Panc1 (cell line): ENCODE results near the gene URAD. TPM values are rescaled to one million over a fixed set of nuclear protein-coding genes. Genes with fewer than 3 reads are reported as not detected.
"Not testable (repeated sequence)": the region's sequence is repeated elsewhere in the genome, so short reads cannot be mapped to it uniquely, and the experiment has no call there.

Source experiments
- ATAC-seq: fragments of 200-7000 bp; cut with Tn5 transposase; 2 replicates; pipeline ENCODE4 v1.9.1; 2020; ENCODE audit warnings: mild to moderate bottlenecking, moderate library complexity
- BruUV-seq: library from RNA; stranded (reverse); fragments of 400-500 nt; replicated peaks from 2 replicates; lab custom pipeline; 2021; lab: Mats Ljungman, UMichigan
- CTCF ChIA-PET: fragments of 300-600 bp; sonication (Branson Sonifier 250); formaldehyde crosslinking; loops from one replicate; lab custom pipeline; 2022; ENCODE audit warnings: antibody characterized with exemption; lab: Charles Lee
- POLR2A ChIA-PET: fragments of 300-600 bp; sonication (Branson Sonifier 250); formaldehyde crosslinking; loops from one replicate; lab custom pipeline; 2022; ENCODE audit warnings: antibody characterized with exemption; lab: Charles Lee
- DNase-seq: peaks from one replicate; pipeline ENCODE4 v3.0.0-alpha.2; 2010; ENCODE audit warnings: low read depth, low spot score
- H3K27ac ChIP-seq: 2 replicates; pipeline ENCODE4 v1.5.1; 2011; ENCODE audit warnings: mild to moderate bottlenecking, low read length, inconsistent platforms
- H3K27me3 ChIP-seq: fragments of 200-500 bp; sonication (Bioruptor generic); 2 replicates; pipeline ENCODE4 v1.6.0; 2014; ENCODE audit warnings: low read length, inconsistent platforms; ENCODE audit not compliant: control insufficient read depth, insufficient read depth
- H3K36me3 ChIP-seq: fragments of 200-500 bp; sonication (Bioruptor generic); 2 replicates; pipeline ENCODE4 v1.5.1; 2014; ENCODE audit warnings: inconsistent platforms, mild to moderate bottlenecking, low read length, moderate library complexity; ENCODE audit not compliant: control insufficient read depth, insufficient read depth
- H3K4me1 ChIP-seq: 2 replicates; pipeline ENCODE4 v1.5.1; 2011; ENCODE audit warnings: inconsistent platforms, mild to moderate bottlenecking, low read length, moderate library complexity; ENCODE audit not compliant: control insufficient read depth, insufficient read depth
- H3K4me3 ChIP-seq, 2 experiments: 2 replicates each; pipeline ENCODE4 v1.5.1; 2011 to 2012; ENCODE audit warnings: low read depth in 2 of 2, low read length in 2 of 2, mild to moderate bottlenecking in 2 of 2, inconsistent platforms in 1 of 2, moderate library complexity in 1 of 2
- H3K9me3 ChIP-seq: fragments of 200-500 bp; sonication (Bioruptor generic); 2 replicates; pipeline ENCODE4 v1.5.1; 2014; ENCODE audit warnings: low read depth, mild to moderate bottlenecking, inconsistent platforms, low read length, moderate library complexity; ENCODE audit not compliant: control insufficient read depth, insufficient read depth
- CTCF ChIP-seq: fragments of 450-650 bp; IDR thresholded peaks from 2 replicates; pipeline ENCODE4 v1.5.1; 2017; ENCODE audit warnings: mild to moderate bottlenecking
- POLR2AphosphoS5 ChIP-seq: IDR thresholded peaks from 2 replicates; pipeline ENCODE4 v1.6.1; 2012; ENCODE audit warnings: mild to moderate bottlenecking, low read depth, low read length, moderate library complexity
- SIN3A ChIP-seq: IDR thresholded peaks from 2 replicates; pipeline ENCODE4 v1.6.1; 2012; ENCODE audit warnings: low read depth, mild to moderate bottlenecking, low read length, moderate library complexity, borderline replicate concordance; ENCODE audit not compliant: insufficient read depth
- TCF7L2 ChIP-seq: IDR thresholded peaks from 2 replicates; pipeline ENCODE4 v1.6.1; 2011; ENCODE audit warnings: mild to moderate bottlenecking, low read depth, low read length, inconsistent platforms
- in situ Hi-C: cut with HindIII; loops from 2 replicates; pipeline ENCODE4 v1.10.0; 2016; ENCODE audit warnings: low sequenced_read_pairs, low pct_unique_long_range_greater_than_20kb
- intact Hi-C: fragments of 100-400 bp; cut with micrococcal nuclease; formaldehyde crosslinking; loops from one replicate; pipeline ENCODE4 v1.10.0; 2022; ENCODE audit not compliant: unreplicated experiment
- total RNA-seq: library from RNA; stranded (reverse); gene quantifications from one replicate; pipeline ENCODE4 v1.2.1, GENCODE V29; 2021; ENCODE audit not compliant: unreplicated experiment
- TF ChIP-seq, protein P1 (sequence below), 2 experiments: IDR thresholded peaks; 2 replicates each; pipeline ENCODE4 v1.6.1; 2011 to 2012; ENCODE audit warnings: low read depth in 2 of 2, control low read depth in 1 of 2, low read length in 1 of 2, mild to moderate bottlenecking in 1 of 2, moderate library complexity in 1 of 2; ENCODE audit not compliant: insufficient read depth in 1 of 2

Gene URAD
- total RNA-seq, 1 experiment from 2014 or later, result not detected

GRCh38 chr13:28012383-28012782, 23.9 kb upstream of the URAD start:
- ATAC-seq, result no peak
- Histone ChIP-seq H3K27ac (no peak overlapping the region), H3K4me1 (no peaks in the 10 kb centered on the region), H3K4me3 (no peak overlapping the region), H3K27me3 (no peaks in the 10 kb centered on the region), H3K36me3 (no peaks in the 10 kb centered on the region), H3K9me3 (no peaks in the 10 kb centered on the region)
- BruUV-seq, result no TSS peak
- ChIA-PET POLR2A (interaction anchor here (0.7 kb wide), 1 partner anchor 1179 kb away, joined by 6 read pairs; no protein-coding TSS in a partner anchor), CTCF (interaction anchor here (0.6 kb wide), 1 partner anchor 183 kb away, joined by 4 read pairs; no protein-coding TSS in a partner anchor)
- no peak for TF ChIP-seq POLR2AphosphoS5
- no peak for TF ChIP-seq CTCF
- TF ChIP-seq, protein P1, sequence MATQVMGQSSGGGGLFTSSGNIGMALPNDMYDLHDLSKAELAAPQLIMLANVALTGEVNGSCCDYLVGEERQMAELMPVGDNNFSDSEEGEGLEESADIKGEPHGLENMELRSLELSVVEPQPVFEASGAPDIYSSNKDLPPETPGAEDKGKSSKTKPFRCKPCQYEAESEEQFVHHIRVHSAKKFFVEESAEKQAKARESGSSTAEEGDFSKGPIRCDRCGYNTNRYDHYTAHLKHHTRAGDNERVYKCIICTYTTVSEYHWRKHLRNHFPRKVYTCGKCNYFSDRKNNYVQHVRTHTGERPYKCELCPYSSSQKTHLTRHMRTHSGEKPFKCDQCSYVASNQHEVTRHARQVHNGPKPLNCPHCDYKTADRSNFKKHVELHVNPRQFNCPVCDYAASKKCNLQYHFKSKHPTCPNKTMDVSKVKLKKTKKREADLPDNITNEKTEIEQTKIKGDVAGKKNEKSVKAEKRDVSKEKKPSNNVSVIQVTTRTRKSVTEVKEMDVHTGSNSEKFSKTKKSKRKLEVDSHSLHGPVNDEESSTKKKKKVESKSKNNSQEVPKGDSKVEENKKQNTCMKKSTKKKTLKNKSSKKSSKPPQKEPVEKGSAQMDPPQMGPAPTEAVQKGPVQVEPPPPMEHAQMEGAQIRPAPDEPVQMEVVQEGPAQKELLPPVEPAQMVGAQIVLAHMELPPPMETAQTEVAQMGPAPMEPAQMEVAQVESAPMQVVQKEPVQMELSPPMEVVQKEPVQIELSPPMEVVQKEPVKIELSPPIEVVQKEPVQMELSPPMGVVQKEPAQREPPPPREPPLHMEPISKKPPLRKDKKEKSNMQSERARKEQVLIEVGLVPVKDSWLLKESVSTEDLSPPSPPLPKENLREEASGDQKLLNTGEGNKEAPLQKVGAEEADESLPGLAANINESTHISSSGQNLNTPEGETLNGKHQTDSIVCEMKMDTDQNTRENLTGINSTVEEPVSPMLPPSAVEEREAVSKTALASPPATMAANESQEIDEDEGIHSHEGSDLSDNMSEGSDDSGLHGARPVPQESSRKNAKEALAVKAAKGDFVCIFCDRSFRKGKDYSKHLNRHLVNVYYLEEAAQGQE (IDR thresholded peaks at IDR 0.05; ENCODE audit: insufficient read depth in 1 of 2, low read depth in 2 of 2, low read length in 1 of 2), result no peak
- TF ChIP-seq TCF7L2, result no peak
- no peak for DNase-seq
- in situ Hi-C loops (no loop called here), intact Hi-C loops (no loop called here)

- H3K4me3 ChIP-seq, result no peak overlapping the region
- no peak overlapping the region for H3K27ac ChIP-seq
- H3K4me1 ChIP-seq, result no peaks in the 10 kb centered on the region
- intact Hi-C loops (no loop called here), in situ Hi-C loops (no loop called here)
- ChIA-PET CTCF (no interaction called here), POLR2A (no interaction called here)
- no peak for DNase-seq
- no peak for ATAC-seq
- H3K36me3 ChIP-seq, result no peaks in the 10 kb centered on the region
- H3K9me3 ChIP-seq, result no peaks in the 10 kb centered on the region
- no peaks in the 10 kb centered on the region for H3K27me3 ChIP-seq
- TF ChIP-seq SIN3A, result no peak
- TF ChIP-seq TCF7L2, result no peak
- no TSS peak for BruUV-seq
Observed at GRCh38 chr13:28010046-28010445, 21.6 kb upstream of the URAD start.

GRCh38 chr13:28005016-28005415, 16.5 kb upstream of the URAD start:
- CTCF ChIA-PET, H3K27me3 ChIP-seq, ATAC-seq, H3K4me1 ChIP-seq, H3K27ac ChIP-seq, BruUV-seq, intact Hi-C loops, H3K36me3 ChIP-seq, in situ Hi-C loops, H3K9me3 ChIP-seq, POLR2A ChIA-PET, H3K4me3 ChIP-seq, DNase-seq: not testable (repeated sequence)
